Lower leg skin (tissue), 3 donors: ENCODE measurements around the gene CD274.

Experiments used
- CTCF ChIP-seq, 3 donors: fragments of 450-650 bp; IDR thresholded peaks; one replicate each; pipeline ENCODE4 v1.5.1; 2016; ENCODE audit warnings: antibody characterized with exemption in 3 of 3, mild to moderate bottlenecking in 3 of 3, moderate library complexity in 2 of 3
- POLR2A ChIP-seq, 2 donors: fragments of 450-650 bp; IDR thresholded peaks; one replicate each; pipeline ENCODE4 v1.6.1; 2016 to 2017; ENCODE audit warnings: antibody characterized with exemption in 2 of 2, mild to moderate bottlenecking in 1 of 2, moderate library complexity in 1 of 2

- TF ChIP-seq CTCF (IDR thresholded peaks at IDR 0.05) = no peak
- TF ChIP-seq POLR2A (IDR thresholded peaks at IDR 0.05) = no peak
Measured at GRCh38 chr9:5479994-5480694, 29.8 kb downstream of the CD274 start.
